Activated CD8-positive, alpha-beta memory T cell treated with anti-CD3 and anti-CD28 coated beads, Interleukin-2, amount 10 ng/mL, durations not matched to agents 7 days and 5 days (primary cell): Measurements from ENCODE around the gene CDRT4. TPM values are rescaled to one million over a fixed set of nuclear protein-coding genes. Genes with fewer than 3 reads are reported as not detected.

Source experiments
- ATAC-seq: fragments of 150-1000 bp; cut with Tn5 transposase; one replicate; pipeline ENCODE4 v1.10.0; 2021; ENCODE audit warnings: moderate library complexity
- CTCF ChIA-PET: fragments of 350-600 bp; sonication (Branson Sonifier 250); formaldehyde crosslinking; loops from one replicate; lab custom pipeline; 2021; ENCODE audit warnings: antibody characterized with exemption; lab: Charles Lee
- DNase-seq: peaks from one replicate; pipeline ENCODE4 v3.0.0-alpha.2; 2020
- H3K27ac Mint-ChIP-seq: one replicate; pipeline ENCODE4 v1.8.0; 2021; ENCODE audit warnings: mild to moderate bottlenecking, mixed read lengths
- H3K27me3 Mint-ChIP-seq: one replicate; pipeline ENCODE4 v1.8.0; 2021; ENCODE audit warnings: mixed read lengths
- H3K36me3 Mint-ChIP-seq: one replicate; pipeline ENCODE4 v1.8.0; 2021; ENCODE audit warnings: mild to moderate bottlenecking, mixed read lengths
- H3K4me1 Mint-ChIP-seq: one replicate; pipeline ENCODE4 v1.8.0; 2021; ENCODE audit warnings: mixed read lengths
- H3K4me3 Mint-ChIP-seq: one replicate; pipeline ENCODE4 v1.8.0; 2021; ENCODE audit warnings: mild to moderate bottlenecking, moderate library complexity, mixed read lengths
- H3K9me3 Mint-ChIP-seq: one replicate; pipeline ENCODE4 v1.8.0; 2022; ENCODE audit warnings: low read depth, mixed read lengths
- total RNA-seq, 2 experiments: library from RNA; stranded (reverse); gene quantifications; one replicate each; pipeline ENCODE4 v1.2.3, GENCODE V29; 2021

Gene CDRT4
- total RNA-seq, 2 experiments from 2014 or later = 4.9 to 8.4 TPM

- CTCF ChIA-PET = no interaction called here
- no peak overlapping the region for H3K27ac Mint-ChIP-seq
- no peak overlapping the region for H3K4me3 Mint-ChIP-seq
- peaks cover 3% of the 10 kb centered on the region for H3K36me3 Mint-ChIP-seq
- DNase-seq = no peak
- no peaks in the 10 kb centered on the region for H3K27me3 Mint-ChIP-seq
- no peaks in the 10 kb centered on the region for H3K9me3 Mint-ChIP-seq
- H3K4me1 Mint-ChIP-seq = no peaks in the 10 kb centered on the region
- ATAC-seq = no peak
Measured at GRCh38 chr17:15485045-15485444, 17.6 kb upstream of the CDRT4 start.

- Mint-ChIP-seq H3K27me3 (no peaks in the 10 kb centered on the region), H3K27ac (no peak overlapping the region), H3K4me1 (no peaks in the 10 kb centered on the region), H3K4me3 (no peak overlapping the region), H3K9me3 (no peaks in the 10 kb centered on the region), H3K36me3 (peaks cover 3% of the 10 kb centered on the region)
- DNase-seq = no peak
- ATAC-seq = no peak
- CTCF ChIA-PET = interaction anchor here (0.9 kb wide), 1 partner anchor 18 kb away, joined by 3 read pairs; no protein-coding TSS in a partner anchor
Measured at GRCh38 chr17:15483431-15483830, 16.0 kb upstream of the CDRT4 start.

DNA sequence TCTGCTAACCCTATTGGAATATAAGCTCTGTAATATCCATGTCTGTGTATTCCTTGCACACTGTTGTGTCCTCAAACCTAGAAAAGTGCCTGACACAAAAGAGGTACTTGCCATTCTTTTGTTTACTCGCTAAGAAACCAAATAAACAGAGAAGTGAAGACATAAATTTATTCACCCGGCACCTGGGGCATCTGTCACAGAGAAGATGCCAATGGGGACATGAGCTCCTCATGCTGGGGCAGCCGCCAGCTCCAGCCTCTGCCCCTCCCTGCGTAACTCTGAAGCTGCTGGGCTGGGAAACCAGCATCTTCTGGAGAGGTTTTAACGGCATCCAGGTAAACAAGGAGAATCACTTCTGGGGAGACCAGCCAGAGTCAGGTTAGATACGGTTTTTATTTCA lies 15.1 kb upstream of the CDRT4 start:
- Mint-ChIP-seq H3K4me3 (no peak overlapping the region), H3K27ac (no peak overlapping the region), H3K9me3 (no peaks in the 10 kb centered on the region), H3K27me3 (no peaks in the 10 kb centered on the region), H3K36me3 (peaks cover 3% of the 10 kb centered on the region), H3K4me1 (no peaks in the 10 kb centered on the region)
- CTCF ChIA-PET = interaction anchor here (1.2 kb wide), 1 partner anchor 20 kb away, joined by 3 read pairs; no protein-coding TSS in a partner anchor
- DNase-seq (no peak), ATAC-seq (no peak)

DNA sequence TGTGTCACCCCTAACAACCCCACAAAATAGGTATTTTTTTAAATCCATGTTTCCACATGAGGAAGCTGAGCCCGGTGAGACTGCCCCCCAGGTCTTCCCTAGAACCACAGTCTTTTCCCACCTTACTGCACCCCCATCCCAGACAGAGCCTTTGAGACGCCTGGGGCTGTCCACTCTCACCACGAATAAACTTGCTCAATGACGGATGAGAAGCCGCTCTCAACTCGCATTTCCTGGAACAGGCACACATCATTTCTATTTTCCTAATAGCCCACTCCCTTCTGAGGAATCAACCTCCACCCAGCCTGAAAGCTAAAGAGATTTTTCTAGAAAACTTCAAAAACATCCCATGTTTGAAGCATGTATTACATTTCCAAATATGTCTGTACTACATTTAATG lies 14.1 kb upstream of the CDRT4 start:
- CTCF ChIA-PET = interaction anchor here (1.2 kb wide), 1 partner anchor 21 kb away, joined by 3 read pairs; no protein-coding TSS in a partner anchor

GRCh38 chr17:15480204-15480603 lies 12.8 kb upstream of the CDRT4 start:
- CTCF ChIA-PET = interaction anchor here (1.7 kb wide), 1 partner anchor 23 kb away, joined by 4 read pairs; no protein-coding TSS in a partner anchor
- no peaks in the 10 kb centered on the region for H3K27me3 Mint-ChIP-seq
- no peak for DNase-seq
- no peak overlapping the region for H3K4me3 Mint-ChIP-seq
- H3K27ac Mint-ChIP-seq = no peak overlapping the region
- no peaks in the 10 kb centered on the region for H3K4me1 Mint-ChIP-seq
- no peak for ATAC-seq
- peaks cover 3% of the 10 kb centered on the region for H3K36me3 Mint-ChIP-seq
- H3K9me3 Mint-ChIP-seq = no peaks in the 10 kb centered on the region

More for the DNA sequence above, 14.1 kb upstream of the CDRT4 start:
- DNase-seq (no peak), ATAC-seq (no peak)
- Mint-ChIP-seq H3K9me3 (no peaks in the 10 kb centered on the region), H3K4me3 (no peak overlapping the region), H3K4me1 (no peaks in the 10 kb centered on the region), H3K36me3 (peaks cover 1% of the 10 kb centered on the region), H3K27me3 (no peaks in the 10 kb centered on the region), H3K27ac (no peak overlapping the region)

DNA sequence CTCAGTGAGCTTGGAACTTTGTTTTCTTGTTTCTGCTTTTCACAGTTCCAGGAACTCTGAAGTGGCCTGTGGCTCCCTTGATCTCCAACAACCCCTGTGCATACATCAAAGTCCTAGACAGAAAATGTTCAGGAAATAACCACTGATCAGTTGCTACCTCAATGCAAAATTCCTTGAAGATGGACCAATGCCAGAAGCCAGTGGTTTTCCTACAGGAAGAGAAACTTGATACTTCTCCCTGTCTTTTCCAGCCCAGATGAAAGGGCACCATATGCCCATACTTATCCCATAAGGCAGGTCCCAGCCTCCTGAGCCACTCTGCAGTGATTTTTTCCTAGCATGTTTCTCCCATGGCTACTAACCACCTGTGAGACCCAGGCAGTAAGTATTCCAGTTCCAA lies 12.3 kb upstream of the CDRT4 start:
- CTCF ChIA-PET = interaction anchor here (1.7 kb wide), 1 partner anchor 23 kb away, joined by 4 read pairs; no protein-coding TSS in a partner anchor
- H3K36me3 Mint-ChIP-seq = peaks cover 3% of the 10 kb centered on the region
- H3K9me3 Mint-ChIP-seq = no peaks in the 10 kb centered on the region
- no peak for ATAC-seq
- H3K27me3 Mint-ChIP-seq = no peaks in the 10 kb centered on the region
- no peaks in the 10 kb centered on the region for H3K4me1 Mint-ChIP-seq
- no peak overlapping the region for H3K4me3 Mint-ChIP-seq
- DNase-seq = no peak
- no peak overlapping the region for H3K27ac Mint-ChIP-seq

GRCh38 chr17:15478845-15479244 lies 11.4 kb upstream of the CDRT4 start:
- DNase-seq = no peak
- no peaks in the 10 kb centered on the region for H3K27me3 Mint-ChIP-seq
- H3K4me3 Mint-ChIP-seq = no peak overlapping the region
- no peaks in the 10 kb centered on the region for H3K4me1 Mint-ChIP-seq
- ATAC-seq = no peak
- H3K9me3 Mint-ChIP-seq = no peaks in the 10 kb centered on the region
- H3K27ac Mint-ChIP-seq = peak overlapping the region; percentile 2
- peaks cover 3% of the 10 kb centered on the region for H3K36me3 Mint-ChIP-seq
- CTCF ChIA-PET = interaction anchor here (1.7 kb wide), 1 partner anchor 24 kb away, joined by 4 read pairs; no protein-coding TSS in a partner anchor

DNA sequence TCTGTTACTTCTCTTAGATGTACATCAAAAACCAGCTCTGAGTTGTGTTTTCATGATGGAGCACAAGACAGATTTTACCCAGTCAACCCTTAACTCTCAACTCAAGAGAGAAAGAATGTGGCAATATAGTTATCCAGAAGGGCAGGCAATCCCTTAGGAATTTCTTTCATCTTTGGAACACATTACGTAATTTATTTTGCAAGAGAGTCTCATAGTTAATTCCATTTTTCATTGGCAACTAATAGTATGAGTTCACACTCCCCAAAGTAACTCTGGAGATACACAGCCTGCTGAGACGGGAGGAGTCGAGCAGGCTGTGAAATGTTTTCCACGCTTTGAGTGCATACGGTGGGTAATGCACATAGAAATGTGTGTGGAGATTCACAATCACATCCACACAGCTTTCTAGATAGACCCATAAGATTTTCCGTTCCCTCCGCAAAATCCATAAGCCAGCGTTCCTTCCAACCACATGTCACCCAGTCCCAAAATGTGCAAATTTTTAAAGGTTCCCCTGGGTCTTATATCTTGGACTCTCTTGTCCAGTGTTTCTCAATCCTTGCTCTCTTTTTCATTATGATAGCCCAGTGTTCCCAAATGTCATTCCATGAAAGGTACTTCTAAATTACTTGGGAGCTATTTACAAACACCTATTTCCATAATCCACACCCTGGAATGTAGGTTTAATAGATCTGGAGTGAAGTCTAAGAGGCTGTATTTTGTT lies 8.4 kb upstream of the CDRT4 start:
- ATAC-seq (no peak), DNase-seq (no peak)
- H3K4me1 Mint-ChIP-seq = no peaks in the 10 kb centered on the region
- CTCF ChIA-PET = no interaction called here
- no peaks in the 10 kb centered on the region for H3K9me3 Mint-ChIP-seq
- H3K36me3 Mint-ChIP-seq = peaks cover 2% of the 10 kb centered on the region
- H3K27ac Mint-ChIP-seq = no peak overlapping the region
- H3K4me3 Mint-ChIP-seq = no peak overlapping the region
- no peaks in the 10 kb centered on the region for H3K27me3 Mint-ChIP-seq

DNA sequence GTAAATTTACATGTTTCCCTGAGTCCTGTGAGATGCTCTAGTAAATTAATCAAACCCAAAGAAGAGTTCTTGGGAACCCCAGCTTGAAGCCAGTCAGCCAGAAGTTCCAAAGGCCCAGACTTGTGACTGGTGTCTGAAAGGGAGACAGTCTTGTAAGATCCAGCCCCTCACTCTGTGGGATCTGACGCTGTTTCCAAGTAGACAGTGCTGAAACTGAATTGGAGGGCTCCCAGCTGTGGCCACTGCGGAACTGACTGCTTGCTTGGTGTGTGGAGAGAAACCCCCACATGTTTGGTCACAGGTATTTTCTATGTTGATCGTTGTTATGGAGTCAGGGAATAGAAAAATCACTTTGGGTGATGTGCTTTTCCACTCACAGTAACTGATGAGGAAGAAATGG lies 5.5 kb upstream of the CDRT4 start:
- no peak overlapping the region for H3K4me3 Mint-ChIP-seq
- H3K4me1 Mint-ChIP-seq = no peaks in the 10 kb centered on the region
- H3K9me3 Mint-ChIP-seq = no peaks in the 10 kb centered on the region
- H3K27me3 Mint-ChIP-seq = no peaks in the 10 kb centered on the region
- peaks cover 2% of the 10 kb centered on the region for H3K36me3 Mint-ChIP-seq
- H3K27ac Mint-ChIP-seq = no peak overlapping the region
- DNase-seq (no peak), ATAC-seq (no peak)
- CTCF ChIA-PET = interaction anchor here (0.9 kb wide), 1 partner anchor 30 kb away, joined by 3 read pairs; no protein-coding TSS in a partner anchor

DNA sequence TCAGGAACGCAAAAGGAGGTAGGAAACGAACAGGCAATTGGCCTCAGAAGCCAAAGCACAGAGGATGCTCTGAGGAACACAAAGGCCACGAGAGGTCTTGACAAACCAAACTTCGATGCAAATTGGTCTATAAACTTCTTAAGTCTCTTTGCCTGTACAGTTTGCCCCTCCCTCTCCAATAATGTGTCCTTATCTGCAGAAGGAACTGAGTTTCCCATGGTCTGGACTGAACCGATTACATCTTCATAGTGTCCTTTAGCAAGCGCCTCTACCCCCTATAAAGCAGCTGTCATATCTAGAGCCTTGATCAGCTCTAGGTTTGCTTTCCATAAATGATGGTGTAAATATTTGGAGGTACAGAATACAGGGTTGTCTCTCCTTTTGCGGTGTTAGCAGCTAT lies 3.1 kb upstream of the CDRT4 start:
- no peaks in the 10 kb centered on the region for H3K27me3 Mint-ChIP-seq
- H3K4me3 Mint-ChIP-seq = no peak overlapping the region
- no peaks in the 10 kb centered on the region for H3K9me3 Mint-ChIP-seq
- DNase-seq (no peak), ATAC-seq (no peak)
- no peaks in the 10 kb centered on the region for H3K4me1 Mint-ChIP-seq
- no peak overlapping the region for H3K27ac Mint-ChIP-seq
- peaks cover 2% of the 10 kb centered on the region for H3K36me3 Mint-ChIP-seq
- CTCF ChIA-PET = interaction anchor here (0.8 kb wide), 1 partner anchor 13 kb away, joined by 3 read pairs; no protein-coding TSS in a partner anchor

DNA sequence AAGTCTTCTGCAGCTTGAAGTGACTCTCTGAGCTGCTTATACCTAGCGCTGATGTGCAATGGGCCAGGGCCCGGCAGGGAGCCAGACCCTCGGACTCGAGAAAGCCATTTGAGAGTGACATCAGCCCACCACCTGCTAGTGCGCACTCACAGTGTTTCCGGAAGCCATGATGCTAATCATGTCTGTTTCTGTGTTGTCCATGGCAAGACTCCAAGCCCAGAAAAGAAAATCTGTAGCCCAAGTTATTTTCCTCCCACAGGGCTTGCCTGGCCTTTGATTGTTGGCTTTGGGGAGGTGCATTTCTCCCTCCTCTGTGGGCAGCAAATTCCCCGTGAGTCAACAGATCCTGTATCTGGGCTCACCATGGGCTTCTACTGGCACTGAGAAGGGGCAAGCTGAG lies 1.8 kb upstream of the CDRT4 start:
- CTCF ChIA-PET = no interaction called here
- Mint-ChIP-seq H3K36me3 (no peaks in the 10 kb centered on the region), H3K27ac (no peak overlapping the region), H3K4me1 (no peaks in the 10 kb centered on the region), H3K4me3 (no peak overlapping the region), H3K27me3 (no peaks in the 10 kb centered on the region), H3K9me3 (no peaks in the 10 kb centered on the region)
- no peak for DNase-seq
- ATAC-seq = no peak

- CTCF ChIA-PET = no interaction called here
- no peak for ATAC-seq
- Mint-ChIP-seq H3K27me3 (no peaks in the 10 kb centered on the region), H3K9me3 (no peaks in the 10 kb centered on the region), H3K36me3 (no peaks in the 10 kb centered on the region), H3K4me3 (no peak overlapping the region), H3K4me1 (no peaks in the 10 kb centered on the region), H3K27ac (no peak overlapping the region)
- no peak for DNase-seq
Measured at GRCh38 chr17:15468126-15468525, 705 bp upstream of the CDRT4 start.

DNA sequence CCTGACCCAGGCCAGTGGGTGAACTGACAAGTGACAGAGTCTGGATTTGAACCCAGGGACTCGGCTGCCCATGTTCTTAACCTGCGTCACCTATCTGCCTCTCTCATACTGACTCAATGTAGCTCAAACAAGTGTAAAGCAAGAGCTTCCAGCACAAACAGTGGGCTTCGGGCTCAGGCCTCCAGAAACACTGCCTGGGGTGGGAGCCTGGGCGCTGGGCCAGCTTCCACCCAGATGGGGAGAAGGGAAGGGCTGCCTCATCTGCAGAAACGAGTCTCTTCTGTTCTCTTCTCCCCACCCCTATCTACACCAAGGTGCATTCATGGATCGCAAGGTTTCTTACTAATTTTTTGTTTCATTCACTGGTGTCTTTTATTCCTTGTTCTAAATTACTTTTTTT lies 1.3 kb downstream of the CDRT4 start:
- H3K4me3 Mint-ChIP-seq = no peak overlapping the region
- CTCF ChIA-PET = no interaction called here
- H3K9me3 Mint-ChIP-seq = no peaks in the 10 kb centered on the region
- H3K27ac Mint-ChIP-seq = no peak overlapping the region
- H3K27me3 Mint-ChIP-seq = no peaks in the 10 kb centered on the region
- ATAC-seq (no peak), DNase-seq (no peak)
- peaks cover 3% of the 10 kb centered on the region for H3K36me3 Mint-ChIP-seq
- no peaks in the 10 kb centered on the region for H3K4me1 Mint-ChIP-seq

DNA sequence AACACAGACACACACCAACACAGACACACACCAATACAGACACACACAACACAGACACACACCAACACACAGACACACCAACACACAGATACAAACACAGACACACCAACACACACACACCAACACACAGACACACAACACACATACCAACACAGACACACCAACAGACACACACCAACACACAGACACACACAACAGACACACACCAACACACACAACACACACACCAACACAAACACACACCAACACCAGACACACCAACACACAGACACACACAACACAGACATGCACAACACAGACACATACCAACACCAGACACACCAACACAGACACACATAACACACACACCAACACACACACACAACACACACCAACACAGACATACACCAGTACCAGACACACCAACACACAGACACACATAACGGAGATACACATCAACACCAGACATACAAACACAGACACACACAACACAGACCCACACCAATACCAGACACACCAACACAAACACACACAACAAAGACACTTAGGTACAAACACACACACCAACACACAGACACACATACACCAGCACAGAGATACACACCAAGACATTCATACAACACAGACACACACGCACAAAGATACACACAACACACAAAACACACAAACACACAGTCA lies 2.2 kb downstream of the CDRT4 start:
- Mint-ChIP-seq H3K4me1 (no peaks in the 10 kb centered on the region), H3K27me3 (no peaks in the 10 kb centered on the region), H3K36me3 (peaks cover 3% of the 10 kb centered on the region), H3K4me3 (no peak overlapping the region), H3K27ac (no peak overlapping the region), H3K9me3 (no peaks in the 10 kb centered on the region)
- CTCF ChIA-PET = no interaction called here
- ATAC-seq (no peak), DNase-seq (no peak)
